GM12878 (cell line): ENCODE data around the gene NHERF2. TPM values are rescaled to one million over a fixed set of nuclear protein-coding genes. Genes with fewer than 3 reads are reported as not detected.

Experiments
- ATAC-seq: fragments of 200-7000 bp; cut with Tn5 transposase; 3 replicates; pipeline ENCODE4 v1.9.1; 2020; ENCODE audit warnings: mild to moderate bottlenecking, moderate library complexity
- BruUV-seq: library from RNA; stranded (reverse); fragments of 400-500 nt; replicated peaks from 2 replicates; lab custom pipeline; 2021; lab: Mats Ljungman, UMichigan
- CTCF ChIA-PET: fragments of 300-600 bp; sonication (Branson Sonifier 250); formaldehyde crosslinking; extraction: SDS; loops from one replicate; lab custom pipeline; 2021; ENCODE audit warnings: inconsistent platforms; lab: Yijun Ruan, JAX
- POLR2A ChIA-PET: fragments of 350-600 bp; formaldehyde crosslinking; extraction: SDS; loops from one replicate; lab custom pipeline; 2021; ENCODE audit warnings: inconsistent platforms; lab: Charles Lee
- RAD21 ChIA-PET: fragments of 300-600 bp; sonication (Branson Sonifier 250); formaldehyde crosslinking; loops from one replicate; lab custom pipeline; 2023; ENCODE audit warnings: antibody characterized with exemption; ENCODE audit not compliant: unreplicated experiment; lab: Charles Lee
- SMC1A ChIA-PET: fragments of 300-600 bp; sonication (Branson Sonifier 250); formaldehyde crosslinking; loops from one replicate; lab custom pipeline; 2023; ENCODE audit not compliant: unreplicated experiment, uncharacterized antibody; lab: Charles Lee
- DNase-seq: peaks from one replicate; pipeline ENCODE4 v3.0.0-alpha.2; 2011; ENCODE audit warnings: low read depth, low spot score
- FAIRE-seq: peaks from 3 replicates; lab custom pipeline; 2011; peaks lifted over from hg19 to GRCh38; lab: Jason Lieb, UNC
- H2AFZ ChIP-seq: 2 replicates; pipeline ENCODE4 v1.6.0; 2011; ENCODE audit warnings: low read depth, low read length, control low read depth; ENCODE audit not compliant: control insufficient read depth
- H3K27ac ChIP-seq: 2 replicates; pipeline ENCODE4 v1.5.1; 2011; ENCODE audit warnings: control low read depth; ENCODE audit not compliant: control insufficient read depth, insufficient read depth
- H3K27me3 ChIP-seq, 2 experiments: replicated peaks in 1 of 2; 2 replicates each; pipeline versions ENCODE4 v1.6.0 to v1.6.1; 2011; ENCODE audit warnings: low read length in 1 of 2; ENCODE audit not compliant: control insufficient read depth in 2 of 2, insufficient read depth in 2 of 2
- H3K36me3 ChIP-seq, 2 experiments: 2 replicates each; pipeline ENCODE4 v1.5.1; 2011; ENCODE audit warnings: low read length in 1 of 2; ENCODE audit not compliant: control insufficient read depth in 2 of 2, insufficient read depth in 2 of 2
- H3K4me1 ChIP-seq: 2 replicates; pipeline ENCODE4 v1.6.1; 2011; ENCODE audit warnings: mild to moderate bottlenecking, low read length, moderate library complexity, mixed read lengths; ENCODE audit not compliant: control insufficient read depth, insufficient read depth
- H3K4me2 ChIP-seq: 2 replicates; pipeline ENCODE4 v1.6.0; 2011; ENCODE audit warnings: control low read depth; ENCODE audit not compliant: control insufficient read depth, insufficient read depth
- H3K4me3 ChIP-seq: fragments of 200-600 bp; sonication (generic); 2 replicates; pipeline ENCODE4 v1.5.1; 2016
- H3K79me2 ChIP-seq: 2 replicates; pipeline ENCODE4 v1.6.0; 2011; ENCODE audit warnings: low read length; ENCODE audit not compliant: control insufficient read depth, insufficient read depth
- H3K9ac ChIP-seq: 2 replicates; pipeline ENCODE4 v1.8.0; 2011; ENCODE audit warnings: low read length, control low read depth, mixed read lengths; ENCODE audit not compliant: control insufficient read depth, insufficient read depth
- H3K9me3 ChIP-seq: replicated peaks from 3 replicates; pipeline ENCODE4 v1.5.1; 2011; ENCODE audit warnings: mild to moderate bottlenecking, low read length; ENCODE audit not compliant: control insufficient read depth, insufficient read depth
- H4K20me1 ChIP-seq: 2 replicates; pipeline ENCODE4 v1.6.0; 2011; ENCODE audit not compliant: control insufficient read depth, insufficient read depth
- DPF2 ChIP-seq: fragments of 450-650 bp; IDR thresholded peaks from 2 replicates; pipeline ENCODE4 v1.6.1; 2017; ENCODE audit warnings: mild to moderate bottlenecking
- GATAD2B ChIP-seq: fragments of 450-650 bp; conservative IDR thresholded peaks from 2 replicates; pipeline ENCODE4 v1.6.1; 2017; ENCODE audit warnings: low read depth, mild to moderate bottlenecking, moderate library complexity
- HDAC6 ChIP-seq: fragments of 200-600 bp; sonication (generic); IDR thresholded peaks from one replicate; pipeline ENCODE4 v1.8.0; 2017; ENCODE audit warnings: antibody characterized with exemption; ENCODE audit not compliant: unreplicated experiment
- IRF3 ChIP-seq: fragments of 450-650 bp; IDR thresholded peaks from 2 replicates; pipeline ENCODE4 v1.6.1; 2014; ENCODE audit warnings: mild to moderate bottlenecking
- JUND ChIP-seq: IDR thresholded peaks from 2 replicates; pipeline ENCODE4 v1.6.1; 2012; ENCODE audit warnings: low read depth, mild to moderate bottlenecking, low read length, improper control_type of control experiment, moderate library complexity
- NR2F1 ChIP-seq: fragments of 450-650 bp; conservative IDR thresholded peaks from 2 replicates; pipeline ENCODE4 v1.6.1; 2017; ENCODE audit warnings: mild to moderate bottlenecking
- POLR2A ChIP-seq: IDR thresholded peaks from 2 replicates; pipeline ENCODE4 v1.6.1; 2011; ENCODE audit warnings: low read depth, mild to moderate bottlenecking, low read length
- POU2F2 ChIP-seq: IDR thresholded peaks from 3 replicates; pipeline ENCODE4 v1.6.1; 2011; ENCODE audit warnings: low read depth, mild to moderate bottlenecking, low read length, borderline replicate concordance
- RAD51 ChIP-seq: fragments of 450-650 bp; IDR thresholded peaks from 2 replicates; pipeline ENCODE4 v1.6.1; 2016; ENCODE audit warnings: moderate library complexity, mild to moderate bottlenecking, inconsistent platforms
- SMC3 ChIP-seq: IDR thresholded peaks from 2 replicates; pipeline ENCODE4 v1.6.1; 2011; ENCODE audit warnings: low read length, improper control_type of control experiment, borderline replicate concordance
- USF1 ChIP-seq: IDR thresholded peaks from 2 replicates; pipeline ENCODE4 v1.6.1; 2011; ENCODE audit warnings: borderline replicate concordance, low read depth, mild to moderate bottlenecking, moderate library complexity, mixed read lengths, low read length; ENCODE audit not compliant: insufficient read depth; ENCODE audit errors: extremely low read length
- WRNIP1 ChIP-seq: IDR thresholded peaks from 2 replicates; pipeline ENCODE4 v1.6.1; 2011; ENCODE audit warnings: low read depth, low read length, improper control_type of control experiment, borderline replicate concordance
- YBX1 ChIP-seq: fragments of 450-650 bp; IDR thresholded peaks from 2 replicates; pipeline ENCODE4 v1.6.1; 2016; ENCODE audit warnings: antibody characterized with exemption
- YY1 ChIP-seq: IDR thresholded peaks from 2 replicates; pipeline ENCODE4 v1.6.1; 2011; ENCODE audit warnings: low read depth, mild to moderate bottlenecking, low read length
- WGBS: methylation state at CpG from one replicate; pipeline ENCODE4 v1.1.6; 2016; ENCODE audit warnings: low lambda C conversion rate; ENCODE audit not compliant: insufficient replicate concordance, insufficient coverage; ENCODE audit errors: missing lambda C conversion rate; 5-methylcytosine and 5-hydroxymethylcytosine counted together
- in situ Hi-C: fragments of 300-500 bp; cut with MboI; formaldehyde crosslinking; loops from 9 replicates; pipeline ENCODE4 v1.14.3; 2018; ENCODE audit warnings: mixed read lengths
- intact Hi-C: fragments of 100-400 bp; cut with micrococcal nuclease; formaldehyde crosslinking; loops from one replicate; pipeline ENCODE4 v1.14.2; 2022; ENCODE audit not compliant: unreplicated experiment
- polyA plus RNA-seq, 11 experiments: library from polyadenylated mRNA; depleted of rRNA in 4 of 11; unstranded in 6 of 11; stranded (reverse) in 5 of 11; fragments of >200 nt; fragmentation: Nextera tagmentation in 4 of 11; fragmentation: Illumina TruSeq in 1 of 11; extraction: Ambion mirVana in 4 of 11; extraction: Trizol in 1 of 11; gene quantifications; 1 replicate in 1 of 11; 2 replicates in 10 of 11; pipeline versions ENCODE4 v1.2.1 to v1.2.3, GENCODE V29; 2011 to 2016; ENCODE audit warnings: inconsistent platforms in 2 of 11, missing spikeins in 2 of 11, low read depth in 1 of 11
- total RNA-seq, 4 experiments: library from RNA; depleted of rRNA in 3 of 4; stranded (reverse); fragments of >200 nt in 3 of 4; fragmentation: Illumina TruSeq in 1 of 4; extraction: Trizol in 1 of 4; gene quantifications; 2 replicates each; pipeline versions ENCODE4 v1.2.1 to v1.2.3, GENCODE V29; 2013 to 2021
- TF ChIP-seq, protein P1 (sequence below): IDR thresholded peaks from 2 replicates; pipeline ENCODE4 v1.6.1; 2012; ENCODE audit warnings: improper control_type of control experiment, low read depth, low read length; ENCODE audit not compliant: insufficient replicate concordance

The NHERF2 gene
- total and polyA plus RNA-seq, 10 of the 15 experiments (the other 5 are each of a cell fraction or from before 2014, with no cell fraction given): 0.05 to 0.31 (median 0.08) TPM; not detected in 4

DNA sequence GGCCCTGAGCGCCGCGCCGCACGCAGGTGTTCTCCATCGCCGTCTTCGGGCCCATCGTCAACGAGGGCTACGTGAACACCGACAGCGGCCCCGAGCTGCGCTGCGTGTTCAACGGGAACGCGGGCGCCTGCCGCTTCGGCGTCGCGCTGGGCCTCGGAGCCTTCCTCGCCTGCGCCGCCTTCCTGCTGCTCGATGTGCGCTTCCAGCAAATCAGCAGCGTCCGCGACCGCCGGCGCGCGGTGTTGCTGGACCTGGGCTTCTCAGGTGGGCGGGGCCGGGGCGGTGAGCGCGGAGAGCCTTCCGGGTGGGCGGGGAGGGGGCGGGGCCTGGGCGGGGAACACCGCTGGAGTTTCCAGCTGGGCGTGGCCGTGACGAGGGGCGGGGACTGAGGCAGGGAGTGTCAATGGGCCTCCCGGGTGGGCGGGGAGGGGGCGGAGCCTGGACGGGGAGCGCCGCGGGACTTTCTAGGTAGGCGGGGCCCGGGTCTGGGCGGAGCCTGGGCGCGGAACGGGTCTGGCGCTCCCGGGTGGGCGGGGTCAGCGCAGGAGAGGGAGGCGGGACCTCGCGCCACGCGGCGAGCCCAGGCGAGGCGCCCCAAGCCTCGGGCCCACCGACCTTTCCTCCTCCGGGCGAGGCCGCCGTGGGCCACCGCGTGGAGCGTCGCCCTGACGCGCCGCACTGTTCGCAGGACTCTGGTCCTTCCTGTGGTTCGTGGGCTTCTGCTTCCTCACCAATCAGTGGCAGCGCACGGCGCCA is 34.6 kb upstream of the NHERF2 start (continued):
- no peak for TF ChIP-seq USF1
- no peak for TF ChIP-seq SMC3
- no peak for TF ChIP-seq WRNIP1
- TF ChIP-seq YBX1: no peak
- peak; percentile 84 for TF ChIP-seq POLR2A

GRCh38 chr16:1992704-1993317 is 33.9 kb upstream of the NHERF2 start:
- ChIA-PET SMC1A (no interaction called here), POLR2A (interaction anchor here (1.4 to 3.3 kb wide), 5 partner anchors 11 to 148 kb away, joined by 3 to 14 read pairs (median 13); partner anchors contain the start of genes RPS2 and TBL3), CTCF (interaction anchor here (6.5 kb wide), 1 partner anchor 11 kb away, joined by 54 read pairs; no protein-coding TSS in a partner anchor), RAD21 (interaction anchor here (0.9 kb wide), 1 partner anchor 11 kb away, joined by 4 read pairs; no protein-coding TSS in a partner anchor)
- Histone ChIP-seq H3K9me3 (peaks cover 1% of the 10 kb centered on the region; the same call in 1 of the 3 replicates), H3K4me3 (no peak overlapping the region), H3K9ac (no peak overlapping the region), H3K36me3 (peaks cover 1 to 3% of the 10 kb centered on the region in 2 experiments; a peak in 3 of 4 replicates), H2AFZ (peak overlapping the region; percentile 53), H3K4me2 (0 out of 2 replicates have a peak overlapping the region, but pooled peaks have one; percentile 0), H3K27ac (no peak overlapping the region), H4K20me1 (no peaks in the 10 kb centered on the region), H3K79me2 (no peaks in the 10 kb centered on the region), H3K4me1 (peaks cover 26% of the 10 kb centered on the region), H3K27me3 (no peaks in the 10 kb centered on the region)
- intact Hi-C loops: no loop called here
- DNase-seq: no peak
- no TSS peak for BruUV-seq
- 98% methylated on average over 37 of the region's 50 CpGs for WGBS
- no peak for ATAC-seq
- in situ Hi-C loops: no loop called here
- no peak for FAIRE-seq
- no peak for TF ChIP-seq IRF3
- TF ChIP-seq DPF2: 0 out of 2 replicates have a peak, but pooled peaks have one; percentile 4
- peak; percentile 2; the same call in 1 of the 2 replicates for TF ChIP-seq GATAD2B
- TF ChIP-seq, protein P1, sequence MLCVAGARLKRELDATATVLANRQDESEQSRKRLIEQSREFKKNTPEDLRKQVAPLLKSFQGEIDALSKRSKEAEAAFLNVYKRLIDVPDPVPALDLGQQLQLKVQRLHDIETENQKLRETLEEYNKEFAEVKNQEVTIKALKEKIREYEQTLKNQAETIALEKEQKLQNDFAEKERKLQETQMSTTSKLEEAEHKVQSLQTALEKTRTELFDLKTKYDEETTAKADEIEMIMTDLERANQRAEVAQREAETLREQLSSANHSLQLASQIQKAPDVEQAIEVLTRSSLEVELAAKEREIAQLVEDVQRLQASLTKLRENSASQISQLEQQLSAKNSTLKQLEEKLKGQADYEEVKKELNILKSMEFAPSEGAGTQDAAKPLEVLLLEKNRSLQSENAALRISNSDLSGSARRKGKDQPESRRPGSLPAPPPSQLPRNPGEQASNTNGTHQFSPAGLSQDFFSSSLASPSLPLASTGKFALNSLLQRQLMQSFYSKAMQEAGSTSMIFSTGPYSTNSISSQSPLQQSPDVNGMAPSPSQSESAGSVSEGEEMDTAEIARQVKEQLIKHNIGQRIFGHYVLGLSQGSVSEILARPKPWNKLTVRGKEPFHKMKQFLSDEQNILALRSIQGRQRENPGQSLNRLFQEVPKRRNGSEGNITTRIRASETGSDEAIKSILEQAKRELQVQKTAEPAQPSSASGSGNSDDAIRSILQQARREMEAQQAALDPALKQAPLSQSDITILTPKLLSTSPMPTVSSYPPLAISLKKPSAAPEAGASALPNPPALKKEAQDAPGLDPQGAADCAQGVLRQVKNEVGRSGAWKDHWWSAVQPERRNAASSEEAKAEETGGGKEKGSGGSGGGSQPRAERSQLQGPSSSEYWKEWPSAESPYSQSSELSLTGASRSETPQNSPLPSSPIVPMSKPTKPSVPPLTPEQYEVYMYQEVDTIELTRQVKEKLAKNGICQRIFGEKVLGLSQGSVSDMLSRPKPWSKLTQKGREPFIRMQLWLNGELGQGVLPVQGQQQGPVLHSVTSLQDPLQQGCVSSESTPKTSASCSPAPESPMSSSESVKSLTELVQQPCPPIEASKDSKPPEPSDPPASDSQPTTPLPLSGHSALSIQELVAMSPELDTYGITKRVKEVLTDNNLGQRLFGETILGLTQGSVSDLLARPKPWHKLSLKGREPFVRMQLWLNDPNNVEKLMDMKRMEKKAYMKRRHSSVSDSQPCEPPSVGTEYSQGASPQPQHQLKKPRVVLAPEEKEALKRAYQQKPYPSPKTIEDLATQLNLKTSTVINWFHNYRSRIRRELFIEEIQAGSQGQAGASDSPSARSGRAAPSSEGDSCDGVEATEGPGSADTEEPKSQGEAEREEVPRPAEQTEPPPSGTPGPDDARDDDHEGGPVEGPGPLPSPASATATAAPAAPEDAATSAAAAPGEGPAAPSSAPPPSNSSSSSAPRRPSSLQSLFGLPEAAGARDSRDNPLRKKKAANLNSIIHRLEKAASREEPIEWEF: no peak
- no peak for TF ChIP-seq POU2F2
- TF ChIP-seq JUND: no peak
- no peak for TF ChIP-seq RAD51
- 0 out of 2 replicates have a peak, but pooled peaks have one; percentile 4 for TF ChIP-seq YY1
- 0 out of 2 replicates have a peak, but pooled peaks have one; percentile 39 for TF ChIP-seq NR2F1
- no peak for TF ChIP-seq HDAC6
